ENCODE data around the gene RANBP17.
"Not testable (repeated sequence)": the region's sequence is repeated elsewhere in the genome, so short reads cannot be mapped to it uniquely, and the experiment has no call there.

RANBP17 gene

GRCh38 chr5:171157276-171157675 is 295.5 kb downstream of the RANBP17 start:
- no peak for DNase-seq (ENCODE audit: low spot score)

- DNase-seq (ENCODE audit: low spot score): no peak
Observed at GRCh38 chr5:171157775-171158174, 296.0 kb downstream of the RANBP17 start.

- DNase-seq (ENCODE audit: low spot score): no peak
Observed at GRCh38 chr5:171158581-171158980, 296.8 kb downstream of the RANBP17 start.

GRCh38 chr5:171162165-171162564 is 300.3 kb downstream of the RANBP17 start:
- DNase-seq (ENCODE audit: low spot score): no peak

GRCh38 chr5:171162596-171162995 is 300.8 kb downstream of the RANBP17 start:
- no peak for DNase-seq (ENCODE audit: low spot score)

- no peak for DNase-seq (ENCODE audit: low spot score)
Observed at GRCh38 chr5:171166766-171167165, 304.9 kb downstream of the RANBP17 start.

- no peak for DNase-seq (ENCODE audit: low spot score)
Observed at GRCh38 chr5:171168171-171168570, 306.4 kb downstream of the RANBP17 start.

- DNase-seq (ENCODE audit: low spot score): not testable (repeated sequence)
Observed at GRCh38 chr5:171174960-171175359, 313.1 kb downstream of the RANBP17 start.

- DNase-seq (ENCODE audit: low spot score): no peak
Observed at GRCh38 chr5:171175746-171176145, 313.9 kb downstream of the RANBP17 start.

GRCh38 chr5:171178190-171178589 is 316.4 kb downstream of the RANBP17 start:
- not testable (repeated sequence) for DNase-seq (ENCODE audit: low spot score)

GRCh38 chr5:171188016-171188415 is 326.2 kb downstream of the RANBP17 start:
- no peak for DNase-seq (ENCODE audit: low spot score)

GRCh38 chr5:171189442-171189841 is 327.6 kb downstream of the RANBP17 start:
- DNase-seq (ENCODE audit: low spot score): no peak

GRCh38 chr5:171192111-171192510 is 330.3 kb downstream of the RANBP17 start:
- no peak for DNase-seq (ENCODE audit: low spot score)

GRCh38 chr5:171201310-171201709 is 339.5 kb downstream of the RANBP17 start:
- DNase-seq (ENCODE audit: low spot score): no peak

GRCh38 chr5:171205375-171205774 is 343.6 kb downstream of the RANBP17 start:
- DNase-seq (ENCODE audit: low spot score): no peak

GRCh38 chr5:171207256-171207847 is 345.5 kb downstream of the RANBP17 start:
- peak; percentile 37 for DNase-seq (ENCODE audit: low spot score)

- no peak for DNase-seq (ENCODE audit: low spot score)
Observed at GRCh38 chr5:171221916-171222315, 360.1 kb downstream of the RANBP17 start.

GRCh38 chr5:171223927-171224326 is 362.1 kb downstream of the RANBP17 start:
- DNase-seq (ENCODE audit: low spot score): no peak

GRCh38 chr5:171226096-171226754 is 364.4 kb downstream of the RANBP17 start:
- no peak for DNase-seq (ENCODE audit: low spot score)

- DNase-seq (ENCODE audit: low spot score): no peak
Observed at GRCh38 chr5:171226864-171227263, 365.0 kb downstream of the RANBP17 start.

GRCh38 chr5:171236651-171237050 is 374.8 kb downstream of the RANBP17 start:
- DNase-seq (ENCODE audit: low spot score): no peak

GRCh38 chr5:171242521-171242920 is 380.7 kb downstream of the RANBP17 start:
- no peak for DNase-seq (ENCODE audit: low spot score)

GRCh38 chr5:171246231-171246630 is 384.4 kb downstream of the RANBP17 start:
- DNase-seq (ENCODE audit: low spot score): no peak

- no peak for DNase-seq (ENCODE audit: low spot score)
Observed at GRCh38 chr5:171249460-171249859, 387.6 kb downstream of the RANBP17 start.

All from LoVo (cell line).